GM23338 (cell line): Measurements from ENCODE around the gene EID1. TPM values are rescaled to one million over a fixed set of nuclear protein-coding genes. Genes with fewer than 3 reads are reported as not detected.

Source experiments
- ATAC-seq: fragments of 200-7000 bp; cut with Tn5 transposase; 3 replicates; pipeline ENCODE4 v1.9.1; 2020
- DNase-seq: peaks from one replicate; pipeline ENCODE4 v3.0.0-alpha.2; 2015; ENCODE audit warnings: low spot score
- H2AFZ ChIP-seq: fragments of 200-600 bp; sonication (generic); 2 replicates; pipeline ENCODE4 v1.8.0; 2016; ENCODE audit warnings: antibody characterized with exemption, mild to moderate bottlenecking, moderate library complexity
- H3F3A ChIP-seq: fragments of 200-600 bp; sonication (generic); replicated peaks from 2 replicates; pipeline ENCODE4 v1.8.0; 2017; ENCODE audit warnings: antibody characterized with exemption, mixed run types, low read depth
- H3K27ac ChIP-seq: fragments of 200-600 bp; sonication (generic); 2 replicates; pipeline ENCODE4 v1.6.1; 2016; ENCODE audit warnings: low read depth
- H3K27me3 ChIP-seq: fragments of 200-600 bp; sonication (generic); 2 replicates; pipeline ENCODE4 v1.8.0; 2016; ENCODE audit warnings: mild to moderate bottlenecking, mixed run types, moderate library complexity; ENCODE audit not compliant: insufficient read depth
- H3K36me3 ChIP-seq: fragments of 200-600 bp; sonication (generic); 2 replicates; pipeline ENCODE4 v1.8.0; 2016; ENCODE audit warnings: mild to moderate bottlenecking; ENCODE audit not compliant: insufficient read depth
- H3K4me1 ChIP-seq: fragments of 200-600 bp; sonication (generic); 2 replicates; pipeline ENCODE4 v1.8.0; 2016; ENCODE audit warnings: mild to moderate bottlenecking, moderate library complexity; ENCODE audit not compliant: insufficient read depth
- H3K4me2 ChIP-seq: fragments of 200-600 bp; sonication (generic); 2 replicates; pipeline ENCODE4 v1.7.1; 2017; ENCODE audit warnings: mixed run types
- H3K4me3 ChIP-seq: fragments of 200-600 bp; sonication (generic); 2 replicates; pipeline ENCODE4 v1.6.1; 2016; ENCODE audit warnings: mixed run types
- H3K79me2 ChIP-seq: fragments of 200-600 bp; sonication (generic); replicated peaks from 2 replicates; pipeline ENCODE4 v1.8.0; 2017; ENCODE audit warnings: mild to moderate bottlenecking; ENCODE audit not compliant: insufficient read depth
- H3K9me2 ChIP-seq: fragments of 200-600 bp; sonication (generic); 2 replicates; pipeline ENCODE4 v1.8.0; 2017; ENCODE audit not compliant: insufficient read depth
- H4K20me1 ChIP-seq: fragments of 200-600 bp; sonication (generic); replicated peaks from 2 replicates; pipeline ENCODE4 v1.8.0; 2017; ENCODE audit warnings: mild to moderate bottlenecking; ENCODE audit not compliant: insufficient read depth
- H3K27ac Mint-ChIP-seq: 2 replicates; pipeline ENCODE4 v1.8.0; 2020; ENCODE audit warnings: inconsistent platforms, mild to moderate bottlenecking, moderate library complexity, mixed read lengths
- H3K27me3 Mint-ChIP-seq: 3 replicates; pipeline ENCODE4 v1.8.0; 2022; ENCODE audit warnings: low read depth, mild to moderate bottlenecking, moderate library complexity, mixed read lengths, inconsistent platforms; ENCODE audit not compliant: insufficient read depth, poor library complexity
- H3K36me3 Mint-ChIP-seq: 3 replicates; pipeline ENCODE4 v1.8.0; 2021; ENCODE audit warnings: low read depth, mild to moderate bottlenecking, inconsistent platforms, moderate library complexity, mixed read lengths
- H3K4me1 Mint-ChIP-seq: 3 replicates; pipeline ENCODE4 v1.8.0; 2020; ENCODE audit warnings: mild to moderate bottlenecking, inconsistent platforms, mixed read lengths
- H3K4me3 Mint-ChIP-seq: 3 replicates; pipeline ENCODE4 v1.8.0; 2021; ENCODE audit warnings: moderate library complexity, mild to moderate bottlenecking, inconsistent platforms, mixed read lengths
- H3K9me3 Mint-ChIP-seq: 3 replicates; pipeline ENCODE4 v1.8.0; 2020; ENCODE audit warnings: moderate library complexity, mild to moderate bottlenecking, inconsistent platforms, mixed read lengths
- CREB1 ChIP-seq: fragments of 250-450 bp; sonication (Bioruptor Pico); IDR thresholded peaks from 2 replicates; pipeline ENCODE4 v1.5.0; 2020; ENCODE audit warnings: low read depth, mild to moderate bottlenecking, moderate library complexity
- CTCF ChIP-seq, 2 experiments: fragments of 200-600 bp in 1 of 2; sonication (generic) in 1 of 2; conservative IDR thresholded peaks; 2 replicates each; pipeline versions ENCODE4 v1.5.1 to v1.6.1; 2016 to 2017; ENCODE audit warnings: antibody characterized with exemption in 2 of 2, low read depth in 2 of 2, mild to moderate bottlenecking in 2 of 2, moderate library complexity in 1 of 2
- ETS1 ChIP-seq: IDR thresholded peaks from 2 replicates; pipeline ENCODE4 v1.6.1; 2016; ENCODE audit warnings: antibody characterized with exemption
- EZH2 ChIP-seq: fragments of 200-600 bp; sonication (generic); IDR thresholded peaks from one replicate; pipeline ENCODE4 v1.8.0; 2017; ENCODE audit warnings: antibody characterized with exemption, mild to moderate bottlenecking, low read depth; ENCODE audit not compliant: unreplicated experiment
- EZH2phosphoT487 ChIP-seq: fragments of 200-600 bp; sonication (generic); IDR thresholded peaks from one replicate; pipeline ENCODE4 v1.8.1; 2018; ENCODE audit warnings: antibody characterized with exemption; ENCODE audit not compliant: unreplicated experiment
- JUNB ChIP-seq: IDR thresholded peaks from one replicate; pipeline ENCODE4 v1.6.1; 2016; ENCODE audit warnings: antibody characterized with exemption; ENCODE audit not compliant: unreplicated experiment
- NANOG ChIP-seq: IDR thresholded peaks from 2 replicates; pipeline ENCODE4 v1.6.1; 2016; ENCODE audit warnings: antibody characterized with exemption, borderline replicate concordance
- POLR2AphosphoS5 ChIP-seq: IDR thresholded peaks from 2 replicates; pipeline ENCODE4 v1.6.1; 2016; ENCODE audit warnings: antibody characterized with exemption, low read depth
- REST ChIP-seq: IDR thresholded peaks from one replicate; pipeline ENCODE4 v1.6.1; 2018; ENCODE audit warnings: antibody characterized with exemption; ENCODE audit not compliant: unreplicated experiment
- STAT1 ChIP-seq: IDR thresholded peaks from one replicate; pipeline ENCODE4 v1.6.1; 2016; ENCODE audit warnings: antibody characterized with exemption; ENCODE audit not compliant: unreplicated experiment
- ZNF114 ChIP-seq: fragments of 250-450 bp; sonication (Bioruptor Pico); IDR thresholded peaks from 2 replicates; pipeline ENCODE4 v1.5.0; 2020; ENCODE audit warnings: mild to moderate bottlenecking, moderate library complexity
- ZNF331 ChIP-seq: fragments of 250-450 bp; sonication (Bioruptor Pico); IDR thresholded peaks from 2 replicates; pipeline ENCODE4 v1.5.0; 2020; ENCODE audit warnings: low read depth, mild to moderate bottlenecking, moderate library complexity
- ZNF462 ChIP-seq: fragments of 250-450 bp; sonication (Bioruptor Pico); IDR thresholded peaks from 2 replicates; pipeline ENCODE4 v1.5.0; 2020; ENCODE audit warnings: mild to moderate bottlenecking, moderate library complexity
- polyA plus RNA-seq: library from polyadenylated mRNA; unstranded; fragments of >200 nt; fragmentation: Nextera tagmentation; extraction: Ambion mirVana; gene quantifications from 2 replicates; pipeline ENCODE4 v1.2.1, GENCODE V29; 2016
- total RNA-seq: library from RNA; depleted of rRNA; stranded (reverse); fragments of >200 nt; shearing (Covaris generic); gene quantifications from 2 replicates; pipeline ENCODE4 v1.2.3, GENCODE V29; 2014

EID1 gene
- total and polyA plus RNA-seq, 2 experiments from 2014 or later = 113 to 324 TPM

DNA sequence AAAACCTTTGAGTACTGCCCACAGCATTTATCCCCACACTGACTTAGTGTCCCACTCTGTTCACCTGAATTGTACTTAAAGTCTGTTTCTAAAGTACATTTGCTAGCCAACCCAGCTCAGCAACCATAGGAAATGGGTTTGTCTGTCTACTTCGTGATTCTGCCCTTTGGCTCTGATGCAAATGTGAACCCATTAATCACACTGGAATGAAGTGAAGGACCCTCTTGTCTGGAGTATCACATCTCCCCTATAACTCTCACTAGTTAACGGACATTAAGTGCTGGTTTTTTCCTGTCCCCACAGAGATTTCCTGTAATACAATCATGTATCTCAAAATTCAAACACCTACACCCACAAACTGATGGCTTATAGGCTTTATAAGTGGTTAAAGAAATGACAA, 20.5 kb downstream of the EID1 start:
- H2AFZ ChIP-seq = peak overlapping the region; percentile 84
- Mint-ChIP-seq H3K27ac (no peak overlapping the region), H3K36me3 (no peaks in the 10 kb centered on the region), H3K4me3 (no peak overlapping the region), H3K4me1 (peaks cover 20% of the 10 kb centered on the region), H3K9me3 (no peaks in the 10 kb centered on the region), H3K27me3 (peaks cover 2% of the 10 kb centered on the region)
- H4K20me1 ChIP-seq = no peaks in the 10 kb centered on the region
- ATAC-seq = no peak
- H3K27ac ChIP-seq = no peak overlapping the region
- no peaks in the 10 kb centered on the region for H3K79me2 ChIP-seq
- H3K27me3 ChIP-seq = no peaks in the 10 kb centered on the region
- H3K4me1 ChIP-seq = peaks cover 12% of the 10 kb centered on the region
- no peaks in the 10 kb centered on the region for H3K36me3 ChIP-seq
- no peak for DNase-seq
- no peak for TF ChIP-seq ZNF331 (CRISPR knock-in tag)
- no peak for TF ChIP-seq EZH2phosphoT487
- TF ChIP-seq ETS1 = no peak
- TF ChIP-seq NANOG = no peak
- no peak for TF ChIP-seq CREB1 (CRISPR knock-in tag)
- TF ChIP-seq EZH2 = no peak
- TF ChIP-seq STAT1 = no peak
- no peak for TF ChIP-seq CTCF (conservative IDR thresholded peaks at IDR 0.05; ENCODE audit: low read depth in 2 of 2)
- TF ChIP-seq JUNB = no peak
- no peak for TF ChIP-seq REST
- no peak for TF ChIP-seq POLR2AphosphoS5
- TF ChIP-seq ZNF114 (CRISPR knock-in tag) = no peak
- TF ChIP-seq ZNF462 (CRISPR knock-in tag) = no peak
- H3K4me3 ChIP-seq = no peak overlapping the region
- H3K9me2 ChIP-seq = no peaks in the 10 kb centered on the region
- no peaks in the 10 kb centered on the region for H3F3A ChIP-seq
- H3K4me2 ChIP-seq = no peak overlapping the region
